ENCODE results near the gene FLRT1.

The FLRT1 gene

DNA sequence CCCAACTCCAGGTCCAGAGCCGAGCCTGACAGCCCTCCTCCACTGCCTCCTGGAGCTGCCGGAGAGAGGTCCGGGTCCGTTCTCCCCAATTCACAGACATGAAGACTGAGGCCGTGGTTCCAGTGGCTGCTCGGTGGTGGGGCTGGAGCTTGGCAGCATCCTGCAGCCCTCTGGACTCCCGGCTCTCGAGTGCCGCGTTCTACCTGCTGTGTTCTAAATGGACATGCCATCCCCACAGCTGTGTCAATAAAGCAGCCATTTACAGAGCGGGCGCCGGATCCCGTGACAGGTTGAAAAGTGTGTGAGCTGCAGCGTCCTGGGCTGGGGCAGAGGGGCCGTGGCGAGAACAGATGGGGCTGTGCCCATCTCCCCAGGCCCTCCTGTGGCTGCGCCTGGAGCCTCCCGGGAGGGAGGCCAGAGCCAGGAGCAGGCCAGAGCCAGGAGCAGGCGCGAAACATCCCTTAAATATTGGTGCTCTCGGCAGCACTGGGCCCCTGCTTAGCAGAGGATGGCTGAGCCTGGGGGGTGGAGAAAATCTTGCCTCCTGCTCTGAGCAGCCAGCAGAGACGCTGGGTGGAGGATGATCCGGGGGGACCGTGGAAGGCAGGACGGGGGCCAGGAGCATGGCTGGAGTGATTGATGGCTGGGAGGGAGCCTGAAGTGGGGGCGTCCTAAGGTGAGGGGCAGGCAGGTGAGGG is 46.2 kb downstream of the FLRT1 start:
- Mint-ChIP-seq H3K27me3 (peaks cover 8% of the 10 kb centered on the region), H3K27ac (no peak overlapping the region), H3K4me1 (no peaks in the 10 kb centered on the region), H3K4me3 (no peak overlapping the region), H3K36me3 (no peaks in the 10 kb centered on the region), H3K9me3 (no peaks in the 10 kb centered on the region)
- no peak for DNase-seq
- CTCF ChIA-PET, result no interaction called here

DNA sequence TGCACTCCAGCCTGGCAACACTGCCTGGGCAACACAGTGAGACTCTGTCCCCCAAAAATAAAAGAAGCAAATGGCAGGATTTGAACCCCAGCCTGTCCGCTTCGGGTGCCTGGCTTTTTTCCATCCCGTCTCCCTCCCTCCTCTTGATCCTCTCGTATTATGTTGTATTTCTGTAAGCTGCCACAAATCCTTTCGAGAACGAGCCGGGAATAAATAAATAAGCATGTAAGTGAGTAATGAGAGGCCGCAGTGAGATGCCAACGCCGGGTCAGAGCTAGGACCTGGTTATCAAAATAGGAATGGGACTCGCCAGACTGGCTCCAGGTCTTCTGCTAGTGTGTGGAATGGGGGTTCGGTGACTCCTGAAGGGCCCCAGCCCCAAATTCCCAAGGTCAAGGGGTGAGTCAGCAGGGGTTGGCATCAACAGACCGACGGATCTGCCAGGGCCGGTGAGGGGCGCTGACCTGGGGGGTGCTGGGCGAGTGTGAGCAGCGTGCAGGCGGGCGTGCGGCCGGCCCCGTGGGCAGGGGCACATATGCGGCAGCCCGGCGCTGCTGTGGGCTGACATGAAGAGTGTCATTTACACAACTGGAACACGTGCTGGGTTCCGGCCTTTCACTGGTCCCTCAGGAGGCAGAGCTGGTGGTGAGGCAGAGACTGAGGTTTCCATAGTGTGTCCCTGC is 47.8 kb downstream of the FLRT1 start:
- H3K9me3 Mint-ChIP-seq, result no peaks in the 10 kb centered on the region
- no peaks in the 10 kb centered on the region for H3K36me3 Mint-ChIP-seq
- peaks cover 8% of the 10 kb centered on the region for H3K27me3 Mint-ChIP-seq
- DNase-seq, result no peak
- H3K27ac Mint-ChIP-seq, result no peak overlapping the region
- CTCF ChIA-PET, result no interaction called here
- H3K4me3 Mint-ChIP-seq, result no peak overlapping the region
- no peaks in the 10 kb centered on the region for H3K4me1 Mint-ChIP-seq

DNA sequence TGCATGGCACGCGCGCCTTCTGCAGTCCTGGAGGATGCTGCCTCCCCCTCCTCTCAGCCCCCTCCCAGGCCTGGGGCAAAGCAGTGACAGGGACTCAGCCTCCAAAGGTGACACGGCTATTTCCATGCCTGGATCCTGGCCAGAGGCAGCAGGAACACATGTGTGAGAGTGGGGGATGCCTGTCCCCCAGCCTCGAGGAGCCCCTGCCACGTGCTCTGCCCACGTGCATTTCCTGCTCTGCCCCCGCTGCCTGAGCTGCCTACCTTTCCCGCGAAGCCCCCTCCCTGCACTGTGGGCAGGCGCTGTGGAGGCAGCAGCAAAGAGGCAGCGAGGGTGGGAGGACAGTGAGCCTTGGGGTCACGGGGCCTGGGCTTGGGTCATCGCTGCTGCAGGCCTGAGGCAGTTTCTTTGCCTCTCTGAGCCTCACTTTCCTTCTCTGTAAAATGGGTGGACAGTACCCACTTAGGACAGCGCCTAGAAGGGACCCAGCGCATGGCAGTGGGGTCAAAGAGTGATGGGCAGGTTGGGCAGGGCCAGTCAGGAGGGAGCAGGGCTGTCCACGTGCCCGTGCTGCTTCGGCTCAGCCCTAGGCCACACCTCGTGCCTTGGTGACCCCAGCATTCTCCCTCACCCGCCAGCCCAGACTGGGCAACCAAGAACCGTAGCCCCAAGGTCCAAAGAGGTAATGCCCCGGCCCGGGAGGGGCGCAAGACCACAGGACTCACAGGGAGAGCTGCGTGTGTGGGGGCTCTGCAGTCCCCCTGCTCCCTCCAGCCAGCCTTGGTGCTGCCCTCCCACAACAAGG is 48.6 kb downstream of the FLRT1 start:
- Mint-ChIP-seq H3K36me3 (no peaks in the 10 kb centered on the region), H3K9me3 (no peaks in the 10 kb centered on the region), H3K4me3 (no peak overlapping the region), H3K27ac (no peak overlapping the region), H3K27me3 (peaks cover 3% of the 10 kb centered on the region), H3K4me1 (no peaks in the 10 kb centered on the region)
- DNase-seq, result no peak
- CTCF ChIA-PET, result no interaction called here

DNA sequence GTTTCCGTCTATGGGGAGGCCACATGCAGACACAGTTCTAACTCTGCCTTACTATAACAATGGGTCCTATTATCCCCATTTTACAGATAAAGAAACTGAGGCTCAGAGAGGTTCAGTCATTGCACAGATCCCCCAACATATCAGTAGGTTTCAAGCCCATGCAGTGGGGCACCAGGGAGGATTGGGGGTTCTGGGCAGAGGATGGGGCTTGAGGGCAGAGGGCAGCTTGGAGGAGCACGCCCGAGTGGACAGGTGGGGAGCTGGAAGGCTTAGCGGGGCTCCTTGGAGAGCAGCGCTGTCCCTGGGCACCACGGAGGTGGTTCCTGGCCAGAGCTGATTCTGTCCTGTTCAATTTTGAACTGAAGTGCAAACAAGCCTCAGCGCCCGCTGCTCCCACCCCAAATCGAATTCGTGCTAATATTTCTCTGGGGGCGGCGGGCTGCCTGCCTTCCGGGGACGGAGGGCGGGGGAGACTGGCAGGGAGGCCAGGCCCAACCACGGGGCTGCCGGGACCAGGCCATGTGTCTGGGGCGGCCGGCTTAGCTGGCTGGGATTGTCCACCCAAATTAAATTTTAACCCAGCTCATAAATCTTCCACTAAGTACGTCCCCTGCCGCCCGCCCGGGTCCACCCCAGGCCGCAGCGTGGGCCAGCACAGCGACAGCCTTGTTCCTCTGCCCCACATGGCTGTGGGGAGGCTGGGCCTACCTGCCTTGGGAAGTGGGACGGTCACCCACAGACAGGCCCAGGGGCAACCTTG is 49.4 kb downstream of the FLRT1 start:
- H3K9me3 Mint-ChIP-seq, result no peaks in the 10 kb centered on the region

More for the DNA sequence above, 49.4 kb downstream of the FLRT1 start:
- CTCF ChIA-PET, result no interaction called here
- Mint-ChIP-seq H3K27me3 (peaks cover 5% of the 10 kb centered on the region), H3K27ac (no peak overlapping the region), H3K36me3 (no peaks in the 10 kb centered on the region), H3K4me3 (no peak overlapping the region), H3K4me1 (peaks cover 2% of the 10 kb centered on the region)
- DNase-seq, result no peak
